Stomach smooth muscle (tissue), 2 donors: Measurements from ENCODE around the gene BCAS1.
A peak's percentile ranks its signal among the peaks of the same experiment; 100 is the strongest.

Source experiments
- H3K27ac ChIP-seq: one replicate; pipeline ENCODE4 v1.7.0; 2013; ENCODE audit warnings: mild to moderate bottlenecking, low read length, inconsistent platforms
- H3K27me3 ChIP-seq, 2 donors: one replicate each; pipeline ENCODE4 v1.7.0; 2013; ENCODE audit warnings: low read length in 2 of 2; ENCODE audit not compliant: insufficient read depth in 2 of 2, control insufficient read depth in 1 of 2
- H3K36me3 ChIP-seq, 2 donors: one replicate each; pipeline ENCODE4 v1.7.0; 2013; ENCODE audit warnings: low read length in 2 of 2; ENCODE audit not compliant: control insufficient read depth in 2 of 2, insufficient read depth in 2 of 2
- H3K4me1 ChIP-seq: one replicate; pipeline ENCODE4 v1.7.0; 2013; ENCODE audit warnings: low read length; ENCODE audit not compliant: control insufficient read depth, insufficient read depth
- H3K4me3 ChIP-seq, 2 donors: one replicate each; pipeline ENCODE4 v1.7.0; 2013; ENCODE audit warnings: low read length in 2 of 2
- H3K9ac ChIP-seq, 2 donors: one replicate each; pipeline ENCODE4 v1.7.0; 2013; ENCODE audit warnings: low read length in 2 of 2, mild to moderate bottlenecking in 1 of 2
- H3K9me3 ChIP-seq, 2 donors: one replicate each; pipeline ENCODE4 v1.7.0; 2013; ENCODE audit warnings: low read length in 2 of 2; ENCODE audit not compliant: control insufficient read depth in 2 of 2
- donor health status: healthy.
- donor health status: Pancreatic carcinoma.

BCAS1 gene

DNA sequence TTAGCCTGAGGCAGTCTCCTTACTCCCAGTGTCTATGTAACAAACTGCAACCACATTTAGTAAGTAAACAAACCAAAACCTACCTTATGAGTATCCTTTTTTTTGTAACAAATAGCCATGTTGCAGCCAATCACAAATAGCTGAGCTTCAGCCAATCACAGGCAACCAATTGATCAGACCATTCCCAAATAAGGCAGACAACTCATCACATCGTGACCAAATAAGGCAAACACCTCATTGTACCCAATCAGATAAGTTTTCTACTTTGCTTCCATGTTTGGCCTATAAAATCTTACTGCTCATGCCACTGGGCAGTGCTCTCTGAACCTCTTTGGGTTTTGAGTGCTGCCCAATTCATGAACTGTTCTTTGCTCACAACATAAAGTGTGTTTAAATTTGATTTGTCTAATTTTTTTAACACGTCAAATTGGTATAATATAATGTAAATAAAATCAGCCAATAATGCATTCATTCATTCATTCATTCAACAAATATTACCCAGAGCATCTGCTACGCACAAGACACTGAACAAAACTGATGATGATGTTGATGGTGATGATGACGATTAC, 117.8 kb downstream of the BCAS1 start:
- Histone ChIP-seq H3K27me3 (no peaks in the 10 kb centered on the region), H3K4me3 (no peak overlapping the region), H3K4me1 (peaks cover 6% of the 10 kb centered on the region), H3K9me3 (peaks cover 0 to 3% of the 10 kb centered on the region in 2 donors), H3K36me3 (no peaks in the 10 kb centered on the region), H3K9ac (no peak overlapping the region), H3K27ac (no peak overlapping the region)

DNA sequence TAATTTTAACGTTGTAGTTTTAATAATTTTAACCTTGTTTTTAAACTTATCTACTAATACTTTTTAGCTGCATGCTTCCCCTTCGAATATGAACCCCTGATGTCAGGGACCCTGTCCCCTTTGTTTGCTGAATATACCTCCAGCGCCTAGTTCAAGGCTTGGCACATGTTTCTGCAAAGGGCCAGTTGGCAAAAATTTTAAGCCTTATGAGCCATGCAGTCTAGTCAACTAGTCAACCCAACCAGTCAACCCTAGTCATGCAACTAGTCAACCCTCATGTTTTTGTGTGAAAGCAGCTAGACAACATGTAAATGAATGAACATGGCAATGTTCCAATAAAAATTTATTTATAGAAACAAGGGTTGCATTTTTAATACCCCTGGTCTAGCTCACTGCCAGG, 119.8 kb downstream of the BCAS1 start:
- Histone ChIP-seq H3K27me3 (no peaks in the 10 kb centered on the region), H3K27ac (no peak overlapping the region), H3K9me3 (peaks cover 0 to 3% of the 10 kb centered on the region in 2 donors), H3K4me3 (no peak overlapping the region), H3K9ac (no peak overlapping the region), H3K4me1 (peaks cover 6% of the 10 kb centered on the region), H3K36me3 (no peaks in the 10 kb centered on the region)

DNA sequence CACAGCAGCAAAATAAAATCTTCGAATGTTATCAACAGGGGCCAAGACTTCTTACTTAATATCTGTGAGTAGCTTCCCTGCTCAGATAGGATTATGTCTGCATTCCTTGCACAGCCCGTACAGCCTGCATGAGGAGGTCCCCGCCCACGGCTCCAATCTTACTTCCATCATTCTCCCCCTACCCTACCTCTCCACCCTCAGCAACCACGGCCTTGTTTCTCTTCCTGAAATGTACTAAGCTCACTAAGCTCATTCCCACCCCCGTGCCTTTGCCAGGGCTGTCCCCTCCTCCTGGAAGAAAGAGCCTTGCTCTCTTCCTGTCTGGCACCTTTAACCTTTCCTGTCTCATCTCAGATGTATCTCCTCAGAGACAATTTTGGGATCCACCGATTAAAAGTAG, 120.4 kb downstream of the BCAS1 start:
- H3K9me3 ChIP-seq = peaks cover 0 to 3% of the 10 kb centered on the region in 2 donors
- no peak overlapping the region for H3K9ac ChIP-seq
- H3K4me3 ChIP-seq = no peak overlapping the region
- no peak overlapping the region for H3K27ac ChIP-seq
- H3K4me1 ChIP-seq = peaks cover 6% of the 10 kb centered on the region
- H3K27me3 ChIP-seq = no peaks in the 10 kb centered on the region
- no peaks in the 10 kb centered on the region for H3K36me3 ChIP-seq

DNA sequence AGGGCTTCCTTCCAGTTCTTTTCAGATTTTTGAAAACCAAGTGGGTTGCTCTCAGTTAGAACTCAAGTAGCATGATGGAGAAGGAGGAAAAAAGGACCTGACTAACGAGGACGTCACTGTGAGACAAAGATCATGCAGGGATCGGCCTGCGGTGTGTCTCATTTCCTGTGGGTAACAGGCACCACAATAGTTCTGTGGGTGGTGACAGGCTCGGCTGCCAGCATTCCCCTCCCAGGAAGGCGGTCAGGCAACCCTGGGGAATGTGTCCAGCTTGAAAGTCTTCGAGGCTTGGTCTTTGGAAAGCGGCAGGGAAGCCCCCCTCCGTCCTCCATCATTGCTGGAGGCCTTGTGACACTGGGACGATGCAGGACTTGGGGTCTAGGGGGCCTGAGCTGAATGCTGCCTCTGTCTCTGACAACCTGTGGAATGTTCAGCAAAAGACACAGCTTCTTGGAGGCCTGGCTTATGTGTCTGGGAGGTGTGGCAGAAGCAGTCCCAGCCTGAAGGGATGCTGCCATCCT, 121.0 kb downstream of the BCAS1 start:
- H3K27me3 ChIP-seq = no peaks in the 10 kb centered on the region
- no peaks in the 10 kb centered on the region for H3K36me3 ChIP-seq
- no peak overlapping the region for H3K9ac ChIP-seq
- peaks cover 6% of the 10 kb centered on the region for H3K4me1 ChIP-seq
- H3K9me3 ChIP-seq = peaks cover 0 to 3% of the 10 kb centered on the region in 2 donors
- H3K4me3 ChIP-seq = no peak overlapping the region
- H3K27ac ChIP-seq = no peak overlapping the region

DNA sequence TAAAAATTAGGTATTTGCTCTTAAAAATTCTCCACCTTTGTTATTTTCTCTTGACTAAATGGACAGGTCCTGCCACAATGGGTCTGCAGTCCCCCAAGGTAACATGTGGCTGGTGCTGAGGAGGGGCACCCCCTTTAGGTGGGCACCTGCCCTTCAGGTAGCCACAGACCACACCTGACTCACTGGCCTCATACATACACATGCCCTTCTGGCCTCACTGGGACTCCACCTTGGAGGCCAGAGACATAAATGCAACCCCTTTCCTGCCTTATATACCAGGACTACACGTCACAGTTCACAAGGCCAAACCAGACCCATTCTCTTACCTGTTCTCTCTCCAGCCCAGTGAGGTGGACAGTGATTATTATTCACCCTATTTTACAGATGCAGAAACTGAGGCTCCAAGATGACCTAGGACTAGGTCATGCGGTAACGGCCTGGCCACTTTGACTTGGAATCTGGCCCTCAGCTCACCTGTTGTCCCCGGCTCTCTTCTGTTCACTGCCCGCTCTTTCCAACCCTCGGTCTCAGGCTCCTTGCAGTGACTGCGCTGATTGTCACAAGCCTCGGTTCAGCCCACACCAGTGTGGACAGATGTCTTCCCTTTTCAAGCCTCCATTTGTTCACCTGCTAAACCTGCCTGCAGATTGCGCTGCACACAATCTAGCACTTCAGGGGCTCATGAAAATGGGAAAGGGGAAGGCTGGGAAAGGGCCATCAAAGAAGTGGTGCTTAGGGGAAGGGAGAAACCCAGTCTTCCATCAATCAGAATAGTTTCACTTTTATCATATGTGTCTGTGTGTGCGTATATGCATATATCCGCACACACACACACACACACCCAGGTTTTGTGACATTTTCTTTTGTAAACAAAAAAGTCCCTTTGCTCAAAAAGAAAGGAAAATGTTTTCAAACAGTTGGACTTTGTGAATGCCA, 121.7 kb downstream of the BCAS1 start:
- Histone ChIP-seq H3K9me3 (peaks cover 0 to 3% of the 10 kb centered on the region in 2 donors), H3K4me3 (no peak overlapping the region), H3K36me3 (no peaks in the 10 kb centered on the region), H3K27ac (no peak overlapping the region), H3K9ac (peak overlapping the region in 1 of 2 donors; percentile 9), H3K4me1 (peaks cover 6% of the 10 kb centered on the region), H3K27me3 (no peaks in the 10 kb centered on the region)

DNA sequence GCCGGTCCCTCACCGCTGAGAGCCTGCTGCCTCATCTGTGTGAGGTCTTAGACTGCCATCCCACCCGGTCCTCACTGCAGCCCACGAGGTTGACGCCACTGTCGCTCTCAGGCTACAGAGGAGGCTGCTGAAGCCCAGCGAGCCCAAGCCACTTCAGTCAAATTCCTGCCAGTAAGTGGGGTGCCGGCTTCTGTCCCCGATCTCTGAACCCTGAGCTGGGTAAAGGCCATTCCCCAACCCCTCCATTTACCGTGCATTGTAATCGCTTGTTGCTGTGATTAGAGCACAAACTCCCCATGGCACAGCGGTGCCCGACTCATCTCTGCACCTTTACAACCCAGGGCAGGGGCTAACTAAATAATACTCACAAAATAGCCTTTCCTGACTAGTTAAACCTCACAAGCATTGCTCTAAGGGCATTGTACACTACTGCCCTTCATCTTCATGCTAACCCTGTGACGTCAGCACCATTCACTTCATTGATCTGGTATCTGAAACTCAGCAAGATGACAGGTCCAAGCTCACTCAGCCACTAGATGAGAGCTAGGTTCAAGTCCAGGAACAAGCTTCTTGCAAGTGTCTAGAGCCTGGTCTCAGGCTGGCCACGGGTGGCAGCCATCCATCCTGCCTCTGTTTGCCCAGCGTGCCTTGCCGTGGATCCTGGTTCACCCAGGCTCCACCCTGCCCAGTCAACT, 122.7 kb downstream of the BCAS1 start:
- Histone ChIP-seq H3K27me3 (no peaks in the 10 kb centered on the region), H3K36me3 (no peaks in the 10 kb centered on the region), H3K4me1 (peaks cover 6% of the 10 kb centered on the region), H3K9me3 (peaks cover 0 to 2% of the 10 kb centered on the region in 2 donors), H3K27ac (no peak overlapping the region), H3K9ac (no peak overlapping the region), H3K4me3 (no peak overlapping the region)

DNA sequence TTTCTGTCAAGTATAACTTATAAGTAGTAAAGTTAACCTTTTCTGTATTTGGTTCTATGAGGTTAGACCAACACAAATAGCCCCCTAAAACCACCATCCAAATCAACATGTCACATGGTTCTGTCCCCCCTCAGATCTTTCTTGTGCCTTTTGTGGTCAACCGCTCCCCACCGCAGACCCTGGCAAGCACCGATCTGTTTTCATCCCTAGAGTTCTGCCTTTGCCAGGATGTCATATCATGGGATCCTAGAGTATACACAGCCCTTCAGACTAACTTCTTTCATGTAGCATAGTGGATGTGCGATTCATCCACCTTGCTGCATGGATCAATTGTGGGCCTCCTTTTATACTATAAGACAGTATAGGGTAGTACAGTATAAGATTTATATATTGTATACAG, 124.3 kb downstream of the BCAS1 start:
- no peaks in the 10 kb centered on the region for H3K36me3 ChIP-seq
- H3K27me3 ChIP-seq = no peaks in the 10 kb centered on the region
- H3K9me3 ChIP-seq = no peaks in the 10 kb centered on the region
- H3K4me1 ChIP-seq = peaks cover 6% of the 10 kb centered on the region
- H3K4me3 ChIP-seq = no peak overlapping the region
- no peak overlapping the region for H3K9ac ChIP-seq
- H3K27ac ChIP-seq = no peak overlapping the region

DNA sequence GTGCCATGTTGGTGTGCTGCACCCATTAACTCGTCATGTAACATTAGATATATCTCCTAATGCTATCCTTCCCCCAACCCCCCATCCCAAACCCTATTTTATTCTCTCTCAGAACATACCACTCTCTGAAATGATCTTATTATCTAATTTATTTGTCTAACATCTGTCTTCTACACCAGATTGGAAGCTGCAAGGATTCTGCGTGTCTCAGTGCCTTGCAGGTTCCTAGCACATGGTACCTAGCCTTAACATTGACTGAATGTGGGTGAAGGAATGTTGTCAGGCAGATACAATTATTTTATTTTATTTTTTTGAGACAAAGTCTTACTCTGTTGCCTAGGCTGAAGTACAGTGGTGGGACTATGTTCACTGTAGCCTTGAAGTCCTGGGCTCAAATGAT, 124.9 kb downstream of the BCAS1 start:
- Histone ChIP-seq H3K9ac (no peak overlapping the region), H3K27ac (no peak overlapping the region), H3K27me3 (no peaks in the 10 kb centered on the region), H3K9me3 (no peaks in the 10 kb centered on the region), H3K36me3 (no peaks in the 10 kb centered on the region), H3K4me1 (peaks cover 6% of the 10 kb centered on the region), H3K4me3 (no peak overlapping the region)

DNA sequence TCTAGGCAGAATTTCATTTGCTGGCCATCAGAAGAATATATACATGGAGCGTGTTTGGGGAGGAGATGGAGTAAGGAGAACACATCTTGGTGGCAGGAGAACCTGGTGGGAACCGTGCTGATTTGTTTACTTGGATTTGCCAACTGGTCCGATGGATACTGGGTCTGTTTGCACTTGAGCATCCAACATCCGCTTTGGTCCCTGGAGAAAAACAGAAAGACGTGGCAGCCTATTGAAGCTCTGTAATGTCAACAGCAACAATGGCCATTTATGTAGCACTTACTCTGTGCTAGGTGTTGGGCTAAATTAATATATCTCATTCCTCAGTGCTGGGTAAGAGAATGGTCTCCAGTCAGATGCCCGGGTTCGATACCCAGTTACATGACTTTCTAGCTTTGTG, 125.6 kb downstream of the BCAS1 start:
- no peak overlapping the region for H3K27ac ChIP-seq
- no peaks in the 10 kb centered on the region for H3K9me3 ChIP-seq
- H3K4me3 ChIP-seq = no peak overlapping the region
- H3K36me3 ChIP-seq = no peaks in the 10 kb centered on the region
- H3K27me3 ChIP-seq = no peaks in the 10 kb centered on the region
- no peak overlapping the region for H3K9ac ChIP-seq
- H3K4me1 ChIP-seq = peaks cover 5% of the 10 kb centered on the region

DNA sequence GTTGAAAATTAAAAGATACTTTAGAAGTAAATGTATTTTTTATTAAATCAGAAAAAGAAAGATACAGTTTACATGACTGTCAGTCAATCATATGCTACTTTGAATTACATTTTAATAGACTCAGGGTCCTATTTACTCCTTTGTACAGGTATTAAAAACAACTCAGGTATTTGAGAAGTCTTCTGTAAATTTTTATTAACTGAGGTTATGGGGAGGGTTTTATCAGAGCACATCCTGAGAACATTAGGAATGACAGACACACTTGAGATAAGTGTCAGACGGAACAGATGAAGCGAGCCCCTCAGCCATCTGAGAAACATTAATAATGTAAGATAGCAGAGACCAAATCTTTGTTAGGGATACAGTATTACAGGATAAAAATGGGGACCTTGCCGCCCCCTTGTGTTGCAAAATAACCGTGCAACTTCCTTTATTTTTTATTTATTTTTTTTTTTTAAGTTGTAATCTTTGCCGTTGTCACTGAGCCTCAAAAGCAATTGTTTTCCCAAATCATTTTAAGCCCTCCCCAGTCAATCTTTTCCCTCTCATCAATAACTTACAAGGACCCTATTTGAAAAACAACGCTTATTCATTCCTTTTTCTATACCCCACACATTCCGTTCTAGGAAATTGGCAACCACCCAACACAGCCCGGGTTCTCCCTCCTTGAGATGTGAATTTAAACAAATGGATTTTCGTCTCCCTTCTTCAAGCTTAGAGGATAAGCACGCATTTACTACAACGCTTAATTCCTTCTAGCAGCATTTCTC, 126.7 kb downstream of the BCAS1 start:
- no peaks in the 10 kb centered on the region for H3K36me3 ChIP-seq
- peaks cover 8% of the 10 kb centered on the region for H3K4me1 ChIP-seq
- H3K27me3 ChIP-seq = no peaks in the 10 kb centered on the region
- no peak overlapping the region for H3K27ac ChIP-seq
- peak overlapping the region in 1 of 2 donors; percentile 40 for H3K4me3 ChIP-seq
- no peak overlapping the region for H3K9ac ChIP-seq
- H3K9me3 ChIP-seq = no peaks in the 10 kb centered on the region
